Spleen (tissue), 11 donors: ENCODE data around the gene VAV2. TPM values are rescaled to one million over a fixed set of nuclear protein-coding genes. Genes with fewer than 3 reads are reported as not detected.

ENCODE experiments used
- DNase-seq: peaks from one replicate; pipeline ENCODE4 v3.0.0-alpha.2; 2020
- H3K27ac ChIP-seq, 8 donors: fragments of 200-600 bp; sonication (generic) in 7 of 8; 1 replicate in 4 of 8; 2 replicates in 4 of 8; pipeline versions ENCODE4 v1.5.0 to v1.8.0; 2016 to 2021; ENCODE audit warnings: inconsistent platforms in 4 of 8, mild to moderate bottlenecking in 4 of 8, moderate library complexity in 1 of 8
- H3K27me3 ChIP-seq, 7 donors: fragments of 200-600 bp; sonication (generic) in 6 of 7; replicated peaks in 1 of 7; 1 replicate in 4 of 7; 2 replicates in 3 of 7; pipeline versions ENCODE4 v1.5.0 to v1.8.0; 2016 to 2021; ENCODE audit warnings: inconsistent platforms in 3 of 7, mild to moderate bottlenecking in 1 of 7
- H3K36me3 ChIP-seq, 6 donors: fragments of 200-600 bp; sonication (generic) in 5 of 6; 1 replicate in 4 of 6; 2 replicates in 2 of 6; pipeline versions ENCODE4 v1.5.0 to v1.8.0; 2016 to 2021; ENCODE audit warnings: inconsistent platforms in 2 of 6
- H3K4me1 ChIP-seq, 6 donors: fragments of 200-600 bp; sonication (generic) in 5 of 6; 1 replicate in 3 of 6; 2 replicates in 3 of 6; pipeline versions ENCODE4 v1.5.0 to v1.8.0; 2016 to 2021; ENCODE audit warnings: inconsistent platforms in 3 of 6
- H3K4me3 ChIP-seq, 8 donors: fragments of 200-600 bp; sonication (generic) in 7 of 8; 1 replicate in 4 of 8; 2 replicates in 4 of 8; pipeline versions ENCODE4 v1.5.0 to v1.8.0; 2016 to 2021; ENCODE audit warnings: inconsistent platforms in 4 of 8, mild to moderate bottlenecking in 4 of 8, moderate library complexity in 2 of 8
- H3K9me3 ChIP-seq, 8 donors: fragments of 200-600 bp; sonication (generic) in 7 of 8; 1 replicate in 4 of 8; 2 replicates in 4 of 8; pipeline versions ENCODE4 v1.5.0 to v1.8.0; 2016 to 2021; ENCODE audit warnings: inconsistent platforms in 4 of 8
- POLR2A ChIP-seq, 3 donors: fragments of 450-650 bp; IDR thresholded peaks; one replicate each; pipeline ENCODE4 v1.5.1; 2017; ENCODE audit warnings: antibody characterized with exemption in 3 of 3, mild to moderate bottlenecking in 1 of 3
- POLR2AphosphoS5 ChIP-seq, 3 donors: sonication (generic); formaldehyde crosslinking; IDR thresholded peaks; one replicate each; pipeline ENCODE4 v1.5.1; 2017; ENCODE audit warnings: antibody characterized with exemption in 3 of 3
- WGBS, 5 donors: extraction: QIAGEN DNeasy Blood & Tissue Kit in 3 of 5; methylation state at CpG; one replicate each; pipeline versions ENCODE4 v1.1.5 to v1.1.7; 2013 to 2018; 5-methylcytosine and 5-hydroxymethylcytosine counted together
- intact Hi-C: fragments of 100-400 bp; cut with DNase I; formaldehyde crosslinking; loops from one replicate; pipeline ENCODE4 v1.15.0; 2023; ENCODE audit warnings: low total_unique reads
- polyA plus RNA-seq, 3 donors: library from polyadenylated mRNA; stranded (reverse); fragments of 200-250 nt; gene quantifications; one replicate each; pipeline ENCODE4 v1.2.1, GENCODE V29; 2013
- total RNA-seq, 7 donors: library from RNA; depleted of rRNA in 3 of 7; stranded (reverse); fragments of >200 nt in 3 of 7; fragmentation: NEBNext Ultra II Directional in 4 of 7; extraction: Animal tissue kit (Norgen Biotek cat#: 25700) in 4 of 7; gene quantifications; one replicate each; pipeline versions ENCODE4 v1.1.0 to v1.2.1, GENCODE V29; 2016 to 2021
- TF ChIP-seq, protein P1 (sequence below), 11 experiments: fragments of 200-600 bp in 7 of 11; fragments of 450-650 bp in 4 of 11; sonication (generic) in 4 of 11; IDR thresholded peaks in 8 of 11; conservative IDR thresholded peaks in 3 of 11; 1 replicate in 7 of 11; 2 replicates in 4 of 11; pipeline versions ENCODE4 v1.4.0 to v1.8.0; 2016 to 2021; ENCODE audit warnings: antibody characterized with exemption in 11 of 11, inconsistent platforms in 4 of 11, mild to moderate bottlenecking in 1 of 11
- donor health status: healthy with polysubstance abuse.
- donor health status: DM: no; HTN: no; CAD: no; lungs with moderate emphysema.
- donor health status: DM: no; HTN: no; CAD: no.
- donor health status: Bipolar disorder and iron deficiency.
- donor health status: healthy.
- donor health status: DM: no; HTN: no; CAD: no.
- donor health status: DM: yes; HTN: yes; CAD: no.

VAV2 gene
- total and polyA plus RNA-seq, 10 donors = 14.2 to 39.2 (median 23.3) TPM

DNA sequence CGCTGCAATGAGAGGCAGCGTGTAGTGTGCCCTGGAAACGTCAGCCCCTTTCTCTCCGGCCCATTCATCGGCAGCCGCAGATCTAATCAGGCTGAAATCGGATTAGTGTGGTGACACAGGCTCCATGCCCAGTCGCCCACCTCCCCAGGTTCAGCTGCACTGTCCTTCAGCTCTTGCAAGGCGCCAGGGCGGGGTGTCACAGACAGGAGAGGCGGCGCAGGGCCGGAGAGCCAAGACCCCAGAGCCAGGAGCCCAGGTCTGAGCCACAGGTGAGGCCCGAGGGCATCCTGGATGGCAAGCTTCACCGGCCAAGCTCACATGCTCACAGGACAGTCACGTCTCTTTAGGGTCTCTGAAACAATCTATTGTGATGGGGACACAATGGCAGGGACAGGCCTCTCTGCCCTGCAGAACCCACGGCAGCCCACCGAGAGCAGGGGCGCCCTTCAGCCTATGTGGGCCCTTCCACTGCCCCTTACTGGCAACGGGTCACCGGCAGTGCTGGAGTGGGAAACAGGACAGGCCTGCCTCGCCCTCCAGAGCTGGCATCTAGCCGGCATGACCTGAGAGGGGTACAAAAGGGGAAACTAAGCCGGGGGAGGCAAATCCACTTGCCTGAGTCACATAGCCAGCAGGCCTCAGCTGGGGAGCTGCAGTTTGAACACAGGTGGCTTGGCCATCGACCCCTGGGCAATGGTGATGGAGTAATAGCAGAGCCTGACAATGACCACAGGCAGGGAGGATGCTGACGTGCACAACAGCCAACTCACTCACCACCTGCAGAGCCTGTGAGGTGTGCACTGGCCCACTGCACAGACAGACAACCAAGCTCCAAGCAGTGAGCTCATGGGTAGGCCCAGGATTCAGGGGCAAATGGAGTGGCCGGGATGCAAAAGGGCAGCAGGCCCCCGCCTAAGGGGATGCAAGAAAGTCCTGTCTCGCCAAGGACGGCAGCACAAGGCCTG lies 48.1 kb downstream of the VAV2 start:
- no peaks in the 10 kb centered on the region for H3K27me3 ChIP-seq
- H3K36me3 ChIP-seq = peaks cover 0 to 6% (median 0%) of the 10 kb centered on the region in 6 donors
- WGBS, 5 donors = 84 to 93% (median 90%) methylated on average over 17 to 30 of the region's 30 CpGs
- no peak for TF ChIP-seq POLR2A (IDR thresholded peaks at IDR 0.05)
- TF ChIP-seq POLR2AphosphoS5 (IDR thresholded peaks at IDR 0.05) = peak in 1 of 3 donors; percentile 6
- intact Hi-C loops = no loop called here
- no peaks in the 10 kb centered on the region for H3K9me3 ChIP-seq
- H3K27ac ChIP-seq = peak overlapping the region in 4 of 8 donors; percentile 57 to 64 (median 58)
- peak; percentile 62 for DNase-seq
- no peak overlapping the region for H3K4me3 ChIP-seq
- H3K4me1 ChIP-seq = peaks cover 19 to 61% (median 35%) of the 10 kb centered on the region in 6 donors

DNA sequence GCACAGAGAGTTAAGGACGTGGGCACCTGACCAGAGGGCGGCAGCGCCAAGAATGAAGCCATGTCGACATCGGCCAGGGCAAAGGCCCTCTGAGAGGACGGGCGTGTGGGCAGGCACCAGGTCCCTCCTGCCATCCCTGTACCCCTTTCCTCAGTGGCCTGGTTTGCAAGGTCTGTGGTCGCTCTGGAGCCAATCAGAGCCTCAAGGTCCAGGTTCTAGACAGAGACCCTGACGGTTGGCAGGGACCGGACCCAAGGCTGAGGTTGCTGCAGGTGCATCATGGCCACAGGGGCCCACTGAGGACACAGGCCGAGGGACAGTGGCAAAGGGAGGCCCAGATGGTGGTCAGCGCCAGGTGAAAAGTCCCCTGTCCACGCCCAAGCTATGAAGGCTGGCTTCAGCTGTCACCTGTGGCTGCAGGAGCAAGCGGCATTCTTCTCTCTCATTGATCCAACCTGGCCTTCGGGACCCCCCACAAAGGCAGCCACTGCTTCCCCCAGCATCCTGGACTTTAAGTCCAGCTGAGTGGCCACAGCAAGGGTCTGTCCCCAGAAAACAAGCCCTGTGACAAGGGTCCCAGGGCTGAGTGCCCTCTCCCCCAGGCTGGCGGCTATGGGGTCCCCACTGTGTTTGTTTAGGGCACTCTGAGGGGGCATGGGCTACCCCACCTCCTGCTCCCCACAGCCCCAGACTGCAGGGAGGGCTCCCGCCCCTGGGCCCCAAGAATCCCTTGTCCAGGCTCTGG lies 48.9 kb downstream of the VAV2 start:
- H3K27ac ChIP-seq = no peak overlapping the region
- H3K27me3 ChIP-seq = no peaks in the 10 kb centered on the region
- 91 to 98% (median 93%) methylated on average over 6 to 17 of the region's 17 CpGs for WGBS, 5 donors
- TF ChIP-seq, protein P1, sequence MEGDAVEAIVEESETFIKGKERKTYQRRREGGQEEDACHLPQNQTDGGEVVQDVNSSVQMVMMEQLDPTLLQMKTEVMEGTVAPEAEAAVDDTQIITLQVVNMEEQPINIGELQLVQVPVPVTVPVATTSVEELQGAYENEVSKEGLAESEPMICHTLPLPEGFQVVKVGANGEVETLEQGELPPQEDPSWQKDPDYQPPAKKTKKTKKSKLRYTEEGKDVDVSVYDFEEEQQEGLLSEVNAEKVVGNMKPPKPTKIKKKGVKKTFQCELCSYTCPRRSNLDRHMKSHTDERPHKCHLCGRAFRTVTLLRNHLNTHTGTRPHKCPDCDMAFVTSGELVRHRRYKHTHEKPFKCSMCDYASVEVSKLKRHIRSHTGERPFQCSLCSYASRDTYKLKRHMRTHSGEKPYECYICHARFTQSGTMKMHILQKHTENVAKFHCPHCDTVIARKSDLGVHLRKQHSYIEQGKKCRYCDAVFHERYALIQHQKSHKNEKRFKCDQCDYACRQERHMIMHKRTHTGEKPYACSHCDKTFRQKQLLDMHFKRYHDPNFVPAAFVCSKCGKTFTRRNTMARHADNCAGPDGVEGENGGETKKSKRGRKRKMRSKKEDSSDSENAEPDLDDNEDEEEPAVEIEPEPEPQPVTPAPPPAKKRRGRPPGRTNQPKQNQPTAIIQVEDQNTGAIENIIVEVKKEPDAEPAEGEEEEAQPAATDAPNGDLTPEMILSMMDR (IDR thresholded peaks at IDR 0.05 in 8 of 11, conservative IDR thresholded peaks at IDR 0.05 in 3 of 11) = no peak
- TF ChIP-seq POLR2A (IDR thresholded peaks at IDR 0.05) (no peak), POLR2AphosphoS5 (IDR thresholded peaks at IDR 0.05) (no peak)
- H3K4me1 ChIP-seq = peaks cover 19 to 59% (median 33%) of the 10 kb centered on the region in 6 donors
- H3K9me3 ChIP-seq = no peaks in the 10 kb centered on the region
- intact Hi-C loops = no loop called here
- peaks cover 0 to 12% (median 0%) of the 10 kb centered on the region in 6 donors for H3K36me3 ChIP-seq
- H3K4me3 ChIP-seq = no peak overlapping the region
- DNase-seq = peak; percentile 64

GRCh38 chr9:133942206-133942975 lies 49.7 kb downstream of the VAV2 start:
- intact Hi-C loops = no loop called here

More at GRCh38 chr9:133942206-133942975, 49.7 kb downstream of the VAV2 start:
- no peak overlapping the region for H3K27ac ChIP-seq
- WGBS, 5 donors = 86 to 93% (median 92%) methylated on average over 26 to 27 of the region's 27 CpGs
- peaks cover 19 to 52% (median 32%) of the 10 kb centered on the region in 6 donors for H3K4me1 ChIP-seq
- H3K4me3 ChIP-seq = no peak overlapping the region
- peaks cover 0 to 20% (median 0%) of the 10 kb centered on the region in 6 donors for H3K36me3 ChIP-seq
- peak; percentile 67 for DNase-seq
- no peaks in the 10 kb centered on the region for H3K9me3 ChIP-seq
- H3K27me3 ChIP-seq = no peaks in the 10 kb centered on the region
- TF ChIP-seq, protein P1 (IDR thresholded peaks at IDR 0.05 in 8 of 11, conservative IDR thresholded peaks at IDR 0.05 in 3 of 11) = no peak
- TF ChIP-seq POLR2A (IDR thresholded peaks at IDR 0.05) = no peak
